Prostate gland (tissue), 2 donors: Measurements from ENCODE around the gene DUS1L. TPM values are rescaled to one million over a fixed set of nuclear protein-coding genes. Genes with fewer than 3 reads are reported as not detected.

Source experiments
- DNase-seq: peaks from one replicate; pipeline ENCODE4 v3.0.0-alpha.2; 2019; ENCODE audit warnings: low spot score
- H3K27ac ChIP-seq, 2 donors: fragments of 200-600 bp; sonication (generic); 2 replicates each; pipeline ENCODE4 v1.5.1; 2017 to 2019
- H3K27me3 ChIP-seq: fragments of 200-600 bp; sonication (generic); replicated peaks from 2 replicates; pipeline ENCODE4 v1.5.1; 2019; ENCODE audit not compliant: insufficient read depth
- H3K36me3 ChIP-seq, 2 donors: fragments of 200-600 bp; sonication (generic); 1 replicate in 1 of 2; 2 replicates in 1 of 2; pipeline versions ENCODE4 v1.5.1 to v1.8.1; 2017 to 2019
- H3K4me1 ChIP-seq: fragments of 200-600 bp; sonication (generic); replicated peaks from 2 replicates; pipeline ENCODE4 v1.5.1; 2019
- H3K4me3 ChIP-seq, 2 donors: fragments of 200-600 bp; sonication (generic); 2 replicates each; pipeline ENCODE4 v1.5.1; 2017 to 2019
- H3K9me3 ChIP-seq: fragments of 200-600 bp; sonication (generic); 2 replicates; pipeline ENCODE4 v1.5.1; 2017
- CTCF ChIP-seq, 4 experiments: fragments of 200-600 bp in 2 of 4; fragments of 450-650 bp in 2 of 4; sonication (generic) in 2 of 4; IDR thresholded peaks; 1 replicate in 3 of 4; 2 replicates in 1 of 4; pipeline ENCODE4 v1.5.1; 2016 to 2019; ENCODE audit warnings: antibody characterized with exemption in 4 of 4, mild to moderate bottlenecking in 2 of 4, moderate library complexity in 2 of 4
- POLR2A ChIP-seq: fragments of 450-650 bp; IDR thresholded peaks from one replicate; pipeline ENCODE4 v1.6.1; 2016; ENCODE audit warnings: antibody characterized with exemption, mild to moderate bottlenecking
- POLR2AphosphoS5 ChIP-seq: sonication (generic); formaldehyde crosslinking; IDR thresholded peaks from one replicate; pipeline ENCODE4 v1.6.1; 2017; ENCODE audit warnings: antibody characterized with exemption
- WGBS: methylation state at CpG from one replicate; pipeline ENCODE4 v1.1.5; 2018; 5-methylcytosine and 5-hydroxymethylcytosine counted together
- intact Hi-C: fragments of 100-400 bp; cut with DNase I; formaldehyde crosslinking; loops from one replicate; pipeline ENCODE4 v1.14.2; 2022
- total RNA-seq, 2 donors: library from RNA; depleted of rRNA; stranded (reverse); fragments of >200 nt; gene quantifications; one replicate each; pipeline ENCODE4 v1.1.0, GENCODE V29; 2016

Gene DUS1L
- total RNA-seq, 2 donors from 2014 or later, result 95.9 to 119 TPM

- H3K36me3 ChIP-seq, result peaks cover 57 to 76% of the 10 kb centered on the region in 2 donors
- no peak overlapping the region for H3K4me3 ChIP-seq
- intact Hi-C loops, result no loop called here
- 93% methylated on average over 16 of the region's 40 CpGs for WGBS
- TF ChIP-seq POLR2A (no peak), CTCF (IDR thresholded peaks at IDR 0.05) (no peak), POLR2AphosphoS5 (no peak)
- peaks cover 2% of the 10 kb centered on the region for H3K4me1 ChIP-seq
- no peaks in the 10 kb centered on the region for H3K9me3 ChIP-seq
- H3K27ac ChIP-seq, result peak overlapping the region in 1 of 2 donors; percentile 99
- H3K27me3 ChIP-seq, result no peaks in the 10 kb centered on the region
- no peak for DNase-seq
Observed at GRCh38 chr17:82092995-82093751, 27.6 kb upstream of the DUS1L start.

GRCh38 chr17:82092628-82092994 lies 27.0 kb upstream of the DUS1L start:
- intact Hi-C loops, result no loop called here
- Histone ChIP-seq H3K27ac (peak overlapping the region in 1 of 2 donors; percentile 99), H3K4me1 (peaks cover 2% of the 10 kb centered on the region), H3K9me3 (no peaks in the 10 kb centered on the region), H3K27me3 (no peaks in the 10 kb centered on the region), H3K36me3 (peaks cover 62 to 81% of the 10 kb centered on the region in 2 donors), H3K4me3 (no peak overlapping the region)
- WGBS, result 90% methylated on average over 17 of the region's 20 CpGs
- TF ChIP-seq POLR2A (no peak), POLR2AphosphoS5 (no peak), CTCF (IDR thresholded peaks at IDR 0.05) (no peak)
- no peak for DNase-seq

GRCh38 chr17:82092094-82092586 lies 26.5 kb upstream of the DUS1L start:
- peaks cover 67 to 86% of the 10 kb centered on the region in 2 donors for H3K36me3 ChIP-seq
- 92% methylated on average over 18 of the region's 23 CpGs for WGBS
- peak overlapping the region in 1 of 2 donors; percentile 99 for H3K27ac ChIP-seq
- H3K4me3 ChIP-seq, result no peak overlapping the region
- no peaks in the 10 kb centered on the region for H3K27me3 ChIP-seq
- intact Hi-C loops, result no loop called here
- H3K4me1 ChIP-seq, result peaks cover 2% of the 10 kb centered on the region
- no peak for DNase-seq
- no peaks in the 10 kb centered on the region for H3K9me3 ChIP-seq
- no peak for TF ChIP-seq POLR2AphosphoS5
- TF ChIP-seq CTCF (IDR thresholded peaks at IDR 0.05), result no peak

GRCh38 chr17:82091264-82092066 lies 25.9 kb upstream of the DUS1L start:
- WGBS, result 89% methylated on average over 26 of the region's 37 CpGs
- TF ChIP-seq CTCF (IDR thresholded peaks at IDR 0.05) (no peak), POLR2A (no peak), POLR2AphosphoS5 (no peak)

More at GRCh38 chr17:82091264-82092066, 25.9 kb upstream of the DUS1L start:
- intact Hi-C loops, result no loop called here
- Histone ChIP-seq H3K4me1 (peaks cover 2% of the 10 kb centered on the region), H3K36me3 (peaks cover 74 to 93% of the 10 kb centered on the region in 2 donors), H3K27ac (no peak overlapping the region), H3K9me3 (no peaks in the 10 kb centered on the region), H3K4me3 (no peak overlapping the region), H3K27me3 (no peaks in the 10 kb centered on the region)
- DNase-seq, result no peak
